SK-N-SH (cell line): Measurements from ENCODE around the gene ADAM33. TPM values are rescaled to one million over a fixed set of nuclear protein-coding genes. Genes with fewer than 3 reads are reported as not detected.

Experiments
- CTCF ChIA-PET: fragments of 300-600, 350-600 bp; formaldehyde crosslinking; extraction: SDS; loops from one replicate; lab custom pipeline; 2021; lab: Yijun Ruan, JAX
- POLR2A ChIA-PET: fragments of 350-600 bp; sonication (Branson Sonifier 250); formaldehyde crosslinking; extraction: SDS; loops from one replicate; lab custom pipeline; 2020; ENCODE audit warnings: antibody characterized with exemption, inconsistent platforms; lab: Yijun Ruan, JAX
- DNase-seq: peaks from one replicate; pipeline ENCODE4 v3.0.0; 2012
- H2AFZ ChIP-seq: fragments of 200-600 bp; sonication (generic); 2 replicates; pipeline ENCODE4 v1.8.1; 2016; ENCODE audit warnings: antibody characterized with exemption, mild to moderate bottlenecking, low read depth
- H3F3A ChIP-seq: fragments of 200-600 bp; sonication (generic); replicated peaks from 2 replicates; pipeline ENCODE3; 2016; ENCODE audit warnings: antibody characterized with exemption, mild to moderate bottlenecking; ENCODE audit not compliant: insufficient read depth
- H3K27ac ChIP-seq, 2 experiments: fragments of 200-500 bp in 1 of 2; fragments of 200-600 bp in 1 of 2; sonication (Bioruptor generic) in 1 of 2; sonication (generic), shearing (Covaris generic) in 1 of 2; 2 replicates each; pipeline versions ENCODE4 v1.5.1 to v1.6.1; 2014 to 2016; ENCODE audit warnings: low read depth in 2 of 2, inconsistent platforms in 1 of 2, low read length in 1 of 2, mild to moderate bottlenecking in 1 of 2, mixed read lengths in 1 of 2
- H3K27me3 ChIP-seq: fragments of 200-600 bp; sonication (generic), shearing (Covaris generic); 2 replicates; pipeline ENCODE4 v1.6.1; 2016; ENCODE audit warnings: mixed run types; ENCODE audit not compliant: insufficient read depth
- H3K36me3 ChIP-seq, 2 experiments: fragments of 200-500 bp in 1 of 2; fragments of 200-600 bp in 1 of 2; sonication (Bioruptor generic) in 1 of 2; sonication (generic) in 1 of 2; replicated peaks in 1 of 2; 2 replicates each; pipeline versions ENCODE3 to v1.5.1; 2014 to 2016; ENCODE audit warnings: low read length in 1 of 2, mild to moderate bottlenecking in 1 of 2; ENCODE audit not compliant: insufficient read depth in 2 of 2, control insufficient read depth in 1 of 2
- H3K4me1 ChIP-seq, 2 experiments: fragments of 200-500 bp in 1 of 2; fragments of 200-600 bp in 1 of 2; sonication (Bioruptor generic) in 1 of 2; sonication (generic), shearing (Covaris generic) in 1 of 2; 2 replicates each; pipeline versions ENCODE4 v1.5.1 to v1.6.1; 2014 to 2016; ENCODE audit warnings: low read depth in 1 of 2, low read length in 1 of 2, mixed run types in 1 of 2; ENCODE audit not compliant: insufficient read depth in 2 of 2, control insufficient read depth in 1 of 2
- H3K4me2 ChIP-seq: fragments of 200-600 bp; sonication (generic), shearing (Covaris generic); 2 replicates; pipeline ENCODE4 v1.6.1; 2017; ENCODE audit warnings: mixed run types
- H3K4me3 ChIP-seq, 2 experiments: fragments of 200-500 bp in 1 of 2; fragments of 200-600 bp in 1 of 2; sonication (Bioruptor generic) in 1 of 2; sonication (generic), shearing (Covaris generic) in 1 of 2; 2 replicates each; pipeline versions ENCODE4 v1.5.1 to v1.8.1; 2014 to 2016; ENCODE audit warnings: low read depth in 2 of 2, inconsistent platforms in 1 of 2, low read length in 1 of 2, mild to moderate bottlenecking in 1 of 2, mixed read lengths in 1 of 2, moderate library complexity in 1 of 2
- H3K79me2 ChIP-seq: fragments of 200-600 bp; sonication (generic); 2 replicates; pipeline ENCODE4 v1.8.1; 2017; ENCODE audit warnings: mild to moderate bottlenecking; ENCODE audit not compliant: insufficient read depth
- H3K9ac ChIP-seq: fragments of 200-600 bp; sonication (generic); 2 replicates; pipeline ENCODE4 v1.6.1; 2017; ENCODE audit warnings: mixed run types
- H3K9me2 ChIP-seq: fragments of 200-600 bp; sonication (generic); 2 replicates; pipeline ENCODE4 v1.6.1; 2017; ENCODE audit warnings: mixed run types
- H3K9me3 ChIP-seq: fragments of 200-600 bp; sonication (generic); 2 replicates; pipeline ENCODE4 v1.6.1; 2017; ENCODE audit warnings: mixed run types, mild to moderate bottlenecking, moderate library complexity
- H4K20me1 ChIP-seq: fragments of 200-600 bp; sonication (generic); 2 replicates; pipeline ENCODE4 v1.6.1; 2017; ENCODE audit warnings: mild to moderate bottlenecking, mixed run types; ENCODE audit not compliant: insufficient read depth
- FOXM1 ChIP-seq: IDR thresholded peaks from 2 replicates; pipeline ENCODE4 v1.4.0; 2012; ENCODE audit warnings: low read depth, mild to moderate bottlenecking
- MEF2A ChIP-seq: IDR thresholded peaks from 2 replicates; pipeline ENCODE4 v1.4.0; 2012; ENCODE audit warnings: low read depth, borderline replicate concordance
- NRF1 ChIP-seq: IDR thresholded peaks from 2 replicates; pipeline ENCODE4 v1.6.1; 2012; ENCODE audit warnings: low read depth, mild to moderate bottlenecking, low read length
- RFX5 ChIP-seq: IDR thresholded peaks from 2 replicates; pipeline ENCODE4 v1.6.1; 2012; ENCODE audit warnings: mild to moderate bottlenecking, improper control_type of control experiment, low read length
- RXRA ChIP-seq: IDR thresholded peaks from 2 replicates; pipeline ENCODE4 v1.4.0; 2012; ENCODE audit warnings: low read depth, mild to moderate bottlenecking, borderline replicate concordance
- SIN3A ChIP-seq: IDR thresholded peaks from 2 replicates; pipeline ENCODE4 v1.6.1; 2012; ENCODE audit warnings: low read depth, mild to moderate bottlenecking, low read length, moderate library complexity, borderline replicate concordance
- TCF12 ChIP-seq: IDR thresholded peaks from 2 replicates; pipeline ENCODE4 v1.4.0; 2012
- WGBS: methylation state at CpG from one replicate; pipeline ENCODE4 v1.1.6; 2017; ENCODE audit warnings: low lambda C conversion rate; 5-methylcytosine and 5-hydroxymethylcytosine counted together
- polyA plus RNA-seq, 3 experiments: library from polyadenylated mRNA; depleted of rRNA; stranded (reverse); fragments of >200 nt; gene quantifications; 2 replicates each; pipeline ENCODE4 v1.2.3, GENCODE V29; 2012
- TF ChIP-seq, protein P1 (sequence below): IDR thresholded peaks from 2 replicates; pipeline ENCODE4 v1.6.1; 2012; ENCODE audit warnings: mild to moderate bottlenecking, low read depth, low read length, moderate library complexity
- TF ChIP-seq, protein P2 (sequence below): IDR thresholded peaks from 2 replicates; pipeline ENCODE4 v1.4.0; 2012; ENCODE audit warnings: low read depth
- TF ChIP-seq, protein P3 (sequence below): IDR thresholded peaks from 2 replicates; pipeline ENCODE4; 2012

ADAM33 gene
- polyA plus RNA-seq, 1 of the 3 experiments (the other 2 are of a cell fraction), result 4.8 TPM

DNA sequence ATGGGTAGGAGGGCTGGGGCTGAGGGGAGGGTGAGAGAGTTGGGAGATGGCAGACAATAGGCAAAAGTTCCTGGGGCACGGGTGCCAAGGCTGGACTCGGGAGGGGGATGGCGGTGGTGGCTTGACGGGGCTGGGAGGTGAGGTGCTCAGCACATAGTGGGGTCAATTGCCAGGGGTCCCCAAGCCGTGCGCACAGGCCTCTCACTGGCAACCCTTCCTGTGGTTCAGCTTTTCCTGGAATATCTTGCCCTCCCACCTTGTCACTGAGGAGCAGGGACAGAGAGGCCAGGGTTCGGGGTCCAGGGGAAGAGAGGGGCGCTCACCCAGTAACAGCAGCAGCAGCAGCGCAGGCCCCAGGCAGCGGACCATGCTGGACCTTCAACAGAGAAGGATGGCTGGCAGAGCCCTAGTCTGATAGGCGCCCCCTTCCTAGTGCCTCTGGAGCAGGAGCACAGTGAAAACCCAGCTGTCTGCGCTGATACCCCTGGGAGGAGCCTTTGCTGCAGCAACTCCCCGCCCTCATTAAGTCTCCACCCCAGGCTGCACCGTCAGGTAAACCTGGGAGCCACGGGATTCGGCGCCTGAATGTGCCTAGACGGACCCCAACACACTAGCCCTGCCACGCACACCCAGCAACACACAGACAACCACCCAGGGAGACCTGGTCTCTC, 18.6 kb downstream of the ADAM33 start, which contains the start of gene GFRA4:
TSS of gene GFRA4 (minus strand) at position 369 of the 671 bp plus-strand sequence. CDS start at position 369, 0 bp downstream.
- Histone ChIP-seq H3K4me3 (no peak within 1 kb of the TSS), H3K4me2 (no peak within 1 kb of the TSS), H3K9ac (no peak within 1 kb of the TSS), H4K20me1 (no peaks in the 10 kb centered on the region), H3K27ac (no peak within 1 kb of the TSS), H3K36me3 (no peaks in the 10 kb centered on the region), H2AFZ (no peak within 1 kb of the TSS), H3K79me2 (no peaks in the 10 kb centered on the region), H3K27me3 (peaks cover 41% of the 10 kb centered on the region), H3K4me1 (peaks cover 0 to 7% of the 10 kb centered on the region in 2 experiments; a peak in 1 of 4 replicates), H3F3A (no peaks in the 10 kb centered on the region), H3K9me2 (no peaks in the 10 kb centered on the region), H3K9me3 (no peaks in the 10 kb centered on the region)
- ChIA-PET POLR2A (no interaction called here), CTCF (interaction anchor here (1.1 to 2.2 kb wide), 6 partner anchors 7 to 88 kb away, joined by 3 to 7 read pairs (median 3); partner anchors contain the start of gene SIGLEC1)
- TF ChIP-seq RXRA (no peak), NRF1 (no peak), SIN3A (no peak)
- TF ChIP-seq, protein P1, sequence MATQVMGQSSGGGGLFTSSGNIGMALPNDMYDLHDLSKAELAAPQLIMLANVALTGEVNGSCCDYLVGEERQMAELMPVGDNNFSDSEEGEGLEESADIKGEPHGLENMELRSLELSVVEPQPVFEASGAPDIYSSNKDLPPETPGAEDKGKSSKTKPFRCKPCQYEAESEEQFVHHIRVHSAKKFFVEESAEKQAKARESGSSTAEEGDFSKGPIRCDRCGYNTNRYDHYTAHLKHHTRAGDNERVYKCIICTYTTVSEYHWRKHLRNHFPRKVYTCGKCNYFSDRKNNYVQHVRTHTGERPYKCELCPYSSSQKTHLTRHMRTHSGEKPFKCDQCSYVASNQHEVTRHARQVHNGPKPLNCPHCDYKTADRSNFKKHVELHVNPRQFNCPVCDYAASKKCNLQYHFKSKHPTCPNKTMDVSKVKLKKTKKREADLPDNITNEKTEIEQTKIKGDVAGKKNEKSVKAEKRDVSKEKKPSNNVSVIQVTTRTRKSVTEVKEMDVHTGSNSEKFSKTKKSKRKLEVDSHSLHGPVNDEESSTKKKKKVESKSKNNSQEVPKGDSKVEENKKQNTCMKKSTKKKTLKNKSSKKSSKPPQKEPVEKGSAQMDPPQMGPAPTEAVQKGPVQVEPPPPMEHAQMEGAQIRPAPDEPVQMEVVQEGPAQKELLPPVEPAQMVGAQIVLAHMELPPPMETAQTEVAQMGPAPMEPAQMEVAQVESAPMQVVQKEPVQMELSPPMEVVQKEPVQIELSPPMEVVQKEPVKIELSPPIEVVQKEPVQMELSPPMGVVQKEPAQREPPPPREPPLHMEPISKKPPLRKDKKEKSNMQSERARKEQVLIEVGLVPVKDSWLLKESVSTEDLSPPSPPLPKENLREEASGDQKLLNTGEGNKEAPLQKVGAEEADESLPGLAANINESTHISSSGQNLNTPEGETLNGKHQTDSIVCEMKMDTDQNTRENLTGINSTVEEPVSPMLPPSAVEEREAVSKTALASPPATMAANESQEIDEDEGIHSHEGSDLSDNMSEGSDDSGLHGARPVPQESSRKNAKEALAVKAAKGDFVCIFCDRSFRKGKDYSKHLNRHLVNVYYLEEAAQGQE, result no peak
- TF ChIP-seq, protein P2, sequence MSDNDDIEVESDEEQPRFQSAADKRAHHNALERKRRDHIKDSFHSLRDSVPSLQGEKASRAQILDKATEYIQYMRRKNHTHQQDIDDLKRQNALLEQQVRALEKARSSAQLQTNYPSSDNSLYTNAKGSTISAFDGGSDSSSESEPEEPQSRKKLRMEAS, result no peak
- TF ChIP-seq, protein P3, sequence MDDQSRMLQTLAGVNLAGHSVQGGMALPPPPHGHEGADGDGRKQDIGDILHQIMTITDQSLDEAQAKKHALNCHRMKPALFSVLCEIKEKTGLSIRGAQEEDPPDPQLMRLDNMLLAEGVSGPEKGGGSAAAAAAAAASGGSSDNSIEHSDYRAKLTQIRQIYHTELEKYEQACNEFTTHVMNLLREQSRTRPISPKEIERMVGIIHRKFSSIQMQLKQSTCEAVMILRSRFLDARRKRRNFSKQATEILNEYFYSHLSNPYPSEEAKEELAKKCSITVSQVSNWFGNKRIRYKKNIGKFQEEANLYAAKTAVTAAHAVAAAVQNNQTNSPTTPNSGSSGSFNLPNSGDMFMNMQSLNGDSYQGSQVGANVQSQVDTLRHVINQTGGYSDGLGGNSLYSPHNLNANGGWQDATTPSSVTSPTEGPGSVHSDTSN, result no peak
- DNase-seq, result no peak
- WGBS, result 54% methylated on average over 12 of the region's 19 CpGs

DNA sequence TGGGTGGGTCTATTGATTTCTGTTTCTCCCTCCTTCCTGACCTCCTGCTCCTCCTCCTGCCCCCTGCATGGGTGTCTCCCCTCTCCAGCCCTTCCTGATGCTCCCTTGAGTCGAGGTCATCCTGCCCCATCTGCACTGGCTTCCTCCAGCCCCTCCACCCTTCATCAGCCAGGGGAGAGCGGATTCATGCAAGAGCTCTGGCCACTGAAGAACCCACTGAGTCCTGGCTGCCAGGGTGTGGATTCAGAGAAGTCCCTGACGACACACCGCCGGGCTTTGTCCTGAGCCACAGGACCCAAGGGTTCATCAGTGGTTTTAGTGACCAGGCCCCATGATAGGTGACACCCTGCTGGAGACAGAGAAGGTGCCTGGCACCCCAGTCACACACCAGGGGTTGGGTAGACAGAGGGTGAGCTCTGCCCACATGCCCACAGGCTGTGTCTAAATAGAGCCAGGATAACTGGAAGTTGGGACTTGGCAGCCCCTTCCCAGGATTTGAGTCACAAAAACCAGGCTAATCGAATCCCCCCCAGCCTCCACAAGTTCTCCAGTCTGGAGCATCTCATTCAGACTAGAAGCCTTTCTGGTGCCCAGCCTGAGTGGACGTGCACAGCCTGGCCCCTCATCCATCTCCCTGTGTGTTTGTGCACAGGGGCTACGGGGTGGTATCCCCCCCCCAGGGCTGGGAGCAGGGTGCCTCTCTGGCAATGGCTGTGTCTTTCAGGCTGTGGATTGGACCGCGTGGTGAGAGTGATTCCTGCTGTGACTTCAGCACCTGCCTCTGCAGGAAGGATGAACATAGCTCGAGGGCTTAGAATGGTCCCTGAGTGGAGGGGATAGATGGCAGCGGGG, 19.8 kb downstream of the ADAM33 start:
- ChIA-PET POLR2A (no interaction called here), CTCF (interaction anchor here (1.1 to 2.2 kb wide), 5 partner anchors 8 to 89 kb away, joined by 3 to 7 read pairs (median 3); partner anchors contain the start of gene SIGLEC1)
- no peaks in the 10 kb centered on the region for H3K36me3 ChIP-seq
- no peak for DNase-seq
- TF ChIP-seq FOXM1, result no peak
- TF ChIP-seq RFX5, result no peak
- no peak for TF ChIP-seq TCF12
- no peak for TF ChIP-seq MEF2A
- H3K9me3 ChIP-seq, result no peaks in the 10 kb centered on the region
- H3K9ac ChIP-seq, result no peak overlapping the region
- no peak overlapping the region for H3K4me3 ChIP-seq
- no peak overlapping the region for H3K27ac ChIP-seq
- no peaks in the 10 kb centered on the region for H4K20me1 ChIP-seq
- no peak overlapping the region for H3K4me2 ChIP-seq
- H2AFZ ChIP-seq, result no peak overlapping the region
- 9% methylated on average over 9 of the region's 12 CpGs for WGBS
- H3K27me3 ChIP-seq, result peaks cover 41% of the 10 kb centered on the region
- no peaks in the 10 kb centered on the region for H3K9me2 ChIP-seq
- H3K4me1 ChIP-seq, result peaks cover 0 to 7% of the 10 kb centered on the region in 2 experiments; a peak in 1 of 4 replicates
- H3K79me2 ChIP-seq, result no peaks in the 10 kb centered on the region
- no peaks in the 10 kb centered on the region for H3F3A ChIP-seq
